COLO668 (cell line): ENCODE measurements around the gene KRTAP10-3.

Source experiments
- DNase-seq: peaks from one replicate; lab custom pipeline; 2025; ENCODE audit not compliant: unreplicated experiment; lab: John Stamatoyannopoulos, UW

Gene KRTAP10-3

DNA sequence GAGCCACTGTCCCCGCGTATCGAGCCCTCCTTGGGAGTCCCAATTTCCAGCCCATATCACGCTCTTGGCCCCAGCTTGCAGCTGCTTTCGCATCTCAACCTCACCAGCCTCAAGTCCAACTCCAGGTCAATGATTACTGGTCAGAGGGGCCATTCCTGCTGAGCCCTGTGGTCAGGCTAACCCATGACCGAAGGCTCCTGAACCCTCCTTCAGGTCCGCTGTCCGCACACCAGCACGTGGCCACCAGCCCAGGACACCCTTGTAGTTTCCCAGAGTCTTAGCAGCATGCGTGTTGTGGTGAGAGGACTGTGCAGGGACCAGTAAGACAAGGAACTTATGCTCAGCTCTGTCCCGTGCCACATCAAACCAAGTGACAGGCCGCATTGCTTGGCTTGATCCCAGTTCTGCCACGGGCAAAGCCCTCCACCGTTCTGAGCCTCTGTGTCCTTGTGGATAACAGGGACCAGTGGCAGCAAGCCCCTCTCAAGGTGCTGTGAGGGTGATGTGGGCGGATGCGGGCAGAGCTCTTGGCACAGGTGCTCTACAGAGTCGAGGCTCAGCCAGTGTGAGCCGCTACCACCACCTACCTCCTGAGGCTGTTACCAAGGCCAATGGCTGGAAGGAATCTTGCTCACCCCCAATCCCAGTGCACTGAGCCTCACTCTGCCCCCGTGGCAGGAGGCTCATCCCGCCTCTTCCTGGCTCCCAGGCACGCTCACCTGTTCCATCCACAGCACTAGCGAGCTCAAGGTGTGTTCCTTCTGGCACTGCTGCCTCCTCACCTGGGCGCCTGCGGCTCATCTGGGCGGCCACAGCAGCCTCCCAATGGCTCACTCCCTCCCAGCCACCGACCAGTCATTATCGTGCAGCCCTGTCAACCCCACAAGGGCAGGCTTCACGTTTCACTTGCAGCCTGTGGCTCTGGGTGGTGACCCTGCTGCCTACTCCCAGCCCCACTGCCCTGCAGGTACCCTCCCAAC lies 39.0 kb downstream of the KRTAP10-3 start:
- no peak for DNase-seq

DNA sequence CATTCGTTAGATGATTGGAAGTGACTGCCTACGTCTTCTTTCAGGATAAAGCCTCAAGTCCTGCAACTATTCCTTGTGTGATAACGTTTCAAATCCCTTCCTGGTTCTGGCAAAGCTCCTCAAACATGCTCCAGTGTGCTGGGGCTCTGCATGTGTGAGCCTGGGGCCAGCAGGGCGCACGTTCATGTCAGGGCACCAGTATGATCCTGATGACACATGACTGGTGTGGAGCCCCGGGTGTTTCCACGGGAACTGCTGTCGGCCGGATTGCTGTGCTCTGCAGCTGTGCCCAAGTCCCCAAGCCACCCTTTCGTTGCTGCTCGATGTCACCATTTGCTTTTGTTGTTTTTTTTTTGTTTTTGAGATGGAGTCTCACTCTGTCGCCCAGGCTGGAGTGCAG lies 39.9 kb downstream of the KRTAP10-3 start:
- DNase-seq, result no peak

DNA sequence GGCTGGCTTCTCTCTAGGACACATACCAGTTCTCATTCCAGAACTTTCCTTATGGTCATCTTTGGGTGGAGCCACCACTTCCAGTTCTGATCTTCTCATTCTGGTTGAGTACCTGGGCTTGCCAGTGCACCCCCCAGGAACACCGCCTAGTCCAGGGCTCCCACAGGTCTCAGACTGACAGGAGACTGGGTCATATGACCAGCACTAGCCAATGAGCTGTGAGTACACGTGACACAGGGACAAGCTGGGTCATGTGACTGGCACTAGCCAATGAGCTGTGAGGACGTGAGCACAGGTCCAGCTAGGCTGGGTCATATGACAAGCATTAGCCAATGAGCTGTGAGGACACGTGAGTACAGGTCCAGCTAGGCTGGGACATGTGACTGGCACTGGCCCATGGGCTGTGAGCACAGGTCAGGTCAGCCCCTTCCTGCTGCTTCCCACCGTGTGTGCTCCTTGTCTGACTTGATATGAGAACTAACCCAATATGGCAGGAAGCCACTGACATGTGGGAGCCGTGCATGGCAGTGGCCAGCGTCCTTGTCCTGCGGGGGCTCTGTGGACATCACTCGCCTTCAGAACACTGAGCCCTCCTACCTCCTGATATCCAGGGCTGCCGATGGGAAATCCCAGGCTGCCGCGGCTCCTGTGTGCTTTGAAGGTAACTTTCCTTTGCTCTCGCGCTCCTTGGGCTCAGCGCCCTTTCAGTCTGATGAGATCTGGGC lies 41.3 kb downstream of the KRTAP10-3 start:
- no peak for DNase-seq

- DNase-seq, result no peak
Measured at GRCh38 chr21:44516828-44517174, 41.8 kb downstream of the KRTAP10-3 start.

- DNase-seq, result no peak
Measured at GRCh38 chr21:44516342-44516741, 42.3 kb downstream of the KRTAP10-3 start.

GRCh38 chr21:44515359-44516165 lies 43.0 kb downstream of the KRTAP10-3 start:
- no peak for DNase-seq

GRCh38 chr21:44514746-44515358 lies 43.7 kb downstream of the KRTAP10-3 start:
- no peak for DNase-seq

DNA sequence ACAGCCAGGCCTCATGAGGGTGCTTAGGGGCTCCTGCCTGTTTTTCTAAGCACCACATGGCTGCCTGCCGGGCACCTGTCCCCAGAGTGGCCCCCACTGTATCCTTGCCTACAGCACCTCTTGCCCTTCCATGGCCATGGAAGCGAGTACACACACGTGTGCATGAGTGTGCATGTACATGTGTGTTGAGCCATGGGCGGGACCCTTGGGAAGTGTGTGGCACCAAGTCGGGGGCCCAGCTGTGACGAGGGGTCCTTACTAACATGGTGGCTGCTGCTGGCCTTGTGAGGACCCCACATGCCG lies 44.4 kb downstream of the KRTAP10-3 start:
- DNase-seq, result no peak

DNA sequence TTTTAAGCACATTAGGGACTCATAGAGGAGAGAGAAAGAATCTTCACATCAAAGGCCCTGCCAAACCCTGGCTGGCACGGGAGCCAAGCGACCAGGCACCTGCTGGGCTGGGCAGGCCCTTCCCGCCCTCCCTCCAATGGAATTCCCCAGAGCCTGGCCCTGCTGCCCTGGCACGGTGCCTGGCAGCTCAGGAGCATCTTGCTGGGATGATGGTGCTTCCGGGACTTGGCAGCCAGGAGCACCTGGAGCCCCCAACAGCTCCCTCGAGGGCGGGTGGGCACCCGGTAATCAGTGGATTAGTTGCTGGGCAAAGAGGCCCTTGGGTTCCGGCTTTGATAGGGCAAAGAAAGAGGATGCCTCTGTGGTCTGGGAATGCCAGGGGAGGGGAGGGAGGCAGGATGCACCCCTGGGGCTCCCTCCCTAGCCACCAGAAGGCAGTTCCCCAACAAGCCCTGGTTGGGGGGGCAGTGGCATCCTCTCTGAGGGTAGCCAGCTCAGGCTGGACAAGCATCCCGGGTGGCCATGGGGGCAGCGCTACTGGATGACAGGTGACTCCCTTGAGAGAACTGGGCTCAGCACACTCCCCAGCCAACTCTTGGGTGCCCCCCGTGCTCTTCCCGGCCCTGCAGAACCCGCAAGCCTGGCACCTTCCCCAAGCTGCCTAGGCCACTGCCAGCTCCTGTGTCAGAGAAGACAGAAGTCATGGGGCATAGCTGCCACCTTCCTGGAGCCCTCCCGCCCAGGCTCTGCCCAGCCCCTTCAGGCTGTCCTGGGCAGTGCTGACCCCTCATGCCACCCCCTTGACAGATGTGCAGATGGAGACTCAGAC lies 45.0 kb downstream of the KRTAP10-3 start:
- DNase-seq, result peak; percentile 51

DNA sequence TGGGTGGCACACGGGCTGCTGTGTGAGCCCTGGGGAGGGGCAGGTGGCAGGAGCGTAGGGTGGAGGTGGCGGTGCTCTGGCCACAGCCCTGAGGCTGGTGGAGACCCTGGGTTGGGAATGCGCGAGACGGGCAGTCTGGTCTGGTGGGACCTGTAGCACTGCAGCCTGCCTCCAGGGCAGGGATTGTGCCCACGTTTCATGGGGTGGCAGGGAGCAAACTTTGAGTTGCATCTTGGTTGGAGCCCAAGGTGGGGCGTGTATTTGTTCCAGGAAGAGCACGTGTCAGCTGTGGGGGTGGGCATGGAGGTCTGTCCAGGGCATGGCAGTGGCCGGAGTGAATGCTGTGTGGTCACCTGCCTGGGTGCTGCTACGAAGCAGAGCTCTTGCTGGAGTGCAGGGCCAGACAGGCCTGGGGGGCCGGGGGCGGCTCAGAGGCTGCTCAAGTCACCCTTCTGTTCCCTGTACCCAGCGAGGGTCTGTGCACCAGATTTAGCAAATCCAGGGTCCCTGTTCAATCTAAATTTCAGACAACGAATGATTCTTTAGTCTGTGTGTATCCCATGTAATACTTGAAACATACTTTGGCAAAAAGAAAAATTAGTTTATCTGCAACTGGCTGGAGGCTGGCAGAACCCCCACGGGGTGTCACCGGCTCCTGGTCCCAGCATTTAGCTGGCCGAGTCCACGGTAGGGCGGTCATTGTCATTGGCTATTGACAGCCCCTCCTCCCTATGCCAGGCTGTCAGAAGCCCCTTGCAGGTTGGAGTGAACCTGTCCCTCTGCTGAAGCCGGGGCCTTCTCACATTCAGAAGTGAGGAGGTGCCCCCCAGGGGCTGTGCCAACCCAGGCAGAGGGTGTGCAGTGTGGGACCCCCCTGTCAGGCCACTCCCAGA lies 45.9 kb downstream of the KRTAP10-3 start:
- DNase-seq, result no peak

- no peak for DNase-seq
Measured at GRCh38 chr21:44511938-44512275, 46.7 kb downstream of the KRTAP10-3 start.

- DNase-seq, result no peak
Measured at GRCh38 chr21:44511219-44511937, 47.2 kb downstream of the KRTAP10-3 start.

- DNase-seq, result peak; percentile 88
Measured at GRCh38 chr21:44510508-44511218, 47.9 kb downstream of the KRTAP10-3 start.

DNA sequence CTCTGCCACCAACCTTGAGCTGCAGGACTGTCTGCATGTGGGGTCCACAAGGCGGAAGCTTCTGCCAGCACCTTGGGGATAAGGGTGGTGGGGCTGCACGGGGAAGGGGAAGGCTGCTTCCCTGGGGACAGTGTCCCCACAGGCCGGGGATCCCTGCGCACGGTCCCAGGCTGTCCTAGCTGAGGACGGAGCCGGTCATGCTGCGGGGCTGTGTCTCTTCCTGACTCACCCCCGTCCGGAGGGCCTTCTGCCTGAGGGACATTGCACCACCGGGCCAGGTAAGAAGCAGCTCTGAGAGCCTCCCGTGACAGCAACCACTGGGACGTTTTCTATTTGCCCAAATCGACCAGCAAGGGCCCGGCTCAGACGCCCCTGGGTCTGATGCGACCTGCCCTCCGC lies 48.5 kb downstream of the KRTAP10-3 start:
- DNase-seq, result no peak

GRCh38 chr21:44509539-44509938 lies 49.1 kb downstream of the KRTAP10-3 start:
- no peak for DNase-seq

DNA sequence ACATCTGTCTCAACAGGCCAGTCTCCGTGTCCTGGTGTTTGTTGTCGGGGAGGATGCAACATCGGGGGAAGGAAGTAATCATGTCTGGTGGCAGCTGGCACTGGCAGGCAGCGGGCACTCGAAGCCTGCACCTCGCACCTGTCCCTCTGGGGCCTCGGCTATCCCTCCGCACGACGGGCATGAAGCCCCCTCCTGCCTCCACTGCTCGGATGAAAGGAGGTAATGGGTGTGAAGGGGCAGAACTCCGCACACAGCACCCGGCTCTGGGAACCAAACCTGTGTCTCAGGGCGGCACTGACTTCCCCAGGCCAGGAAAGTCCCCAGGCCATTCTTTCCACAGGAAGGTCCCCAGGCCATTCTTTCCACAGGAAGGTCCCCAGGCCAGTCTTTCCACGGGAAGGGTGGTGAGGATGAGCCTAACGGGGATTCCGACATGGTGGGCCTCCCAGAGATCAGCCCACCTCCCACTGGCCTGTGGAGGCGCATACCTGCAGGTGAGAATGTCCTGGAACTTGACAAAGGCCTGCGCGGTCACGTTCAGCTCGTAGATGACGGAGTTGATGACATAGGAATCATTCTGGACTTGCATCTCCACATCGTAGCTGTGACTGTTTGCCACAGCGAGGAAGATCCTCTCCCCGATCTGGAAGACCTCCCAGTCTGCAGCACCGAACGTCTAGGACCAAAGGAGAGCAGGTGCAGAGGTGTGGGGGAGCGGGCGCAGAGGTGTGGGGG lies 49.7 kb downstream of the KRTAP10-3 start:
- DNase-seq, result no peak

GRCh38 chr21:44508426-44508710 lies 50.2 kb downstream of the KRTAP10-3 start:
- DNase-seq, result no peak
